ENCODE results near the gene ZEB1.
"Not testable (repeated sequence)": the region's sequence is repeated elsewhere in the genome, so short reads cannot be mapped to it uniquely, and the experiment has no call there.

ZEB1 gene

DNA sequence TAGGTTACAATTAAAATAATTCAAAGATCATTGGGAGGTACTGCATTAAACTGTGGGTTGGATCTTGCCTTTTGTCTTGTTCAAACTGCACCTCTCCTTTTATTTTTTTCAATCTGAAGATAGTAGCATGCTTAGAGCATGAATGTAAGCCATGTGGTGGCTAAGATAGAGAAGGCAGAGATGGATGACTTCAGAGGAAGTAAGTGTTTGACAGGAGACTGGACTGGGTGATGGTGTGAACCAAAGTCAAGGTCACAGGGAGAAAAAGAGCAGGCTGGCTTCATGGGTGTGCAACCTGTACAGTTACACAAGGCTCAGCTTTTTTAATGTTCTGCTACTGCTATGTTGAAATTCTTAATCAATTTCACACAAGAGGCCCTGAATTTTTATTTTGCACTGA lies 85.6 kb downstream of the ZEB1 start:
- H3F3A ChIP-seq (ENCODE audit: control insufficient read depth, insufficient read depth): no peaks in the 10 kb centered on the region
- H4K20me1 ChIP-seq (ENCODE audit: control insufficient read depth, insufficient read depth, low read depth, low read length): no peaks in the 10 kb centered on the region
- no peak overlapping the region for H3K4me3 ChIP-seq (ENCODE audit: low read length)
- H3K4me2 ChIP-seq (ENCODE audit: low read length): no peak overlapping the region
- no peaks in the 10 kb centered on the region for H3K4me1 ChIP-seq (ENCODE audit: control insufficient read depth, low read length)
- no peaks in the 10 kb centered on the region for H3K27me3 ChIP-seq (ENCODE audit: control insufficient read depth, low read length)
- TF ChIP-seq CTCF (IDR thresholded peaks at IDR 0.05; ENCODE audit: low read depth, low read length, poor library complexity, severe bottlenecking) (no peak), EZH2phosphoT487 (IDR thresholded peaks at IDR 0.05; ENCODE audit: borderline replicate concordance, low read length) (no peak)
- no peaks in the 10 kb centered on the region for H3K9me2 ChIP-seq (replicated peaks; ENCODE audit: control insufficient read depth, low read length)
- peaks cover 23% of the 10 kb centered on the region for H3K79me2 ChIP-seq (ENCODE audit: control insufficient read depth, low read length)
- no peaks in the 10 kb centered on the region for H3K9me3 ChIP-seq (ENCODE audit: control insufficient read depth, insufficient read depth, low read length)
- H3K36me3 ChIP-seq (ENCODE audit: control insufficient read depth, low read length): no peaks in the 10 kb centered on the region
- no peak overlapping the region for H3K27ac ChIP-seq (ENCODE audit: low read depth, low read length)

DNA sequence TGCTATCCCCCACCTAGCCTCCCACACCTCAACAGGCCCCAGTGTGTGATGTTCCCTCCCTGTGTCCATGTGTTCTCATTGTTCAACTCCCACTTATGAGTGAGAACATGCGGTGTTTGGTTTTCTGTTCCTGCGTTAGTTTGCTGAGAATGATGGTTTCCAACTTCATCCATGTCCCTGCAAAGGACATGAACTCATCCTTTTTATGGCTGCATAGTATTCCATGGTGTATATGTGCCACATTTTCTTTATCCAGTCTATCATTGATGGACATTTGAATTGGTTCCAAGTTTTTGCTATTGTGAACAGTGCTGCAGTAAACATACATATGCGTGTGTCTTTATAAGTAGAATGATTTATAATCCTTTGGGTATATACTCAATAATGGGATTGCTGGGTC lies 86.8 kb downstream of the ZEB1 start:
- not testable (repeated sequence) for H3K4me1 ChIP-seq (ENCODE audit: control insufficient read depth, low read length); H3K9me3 ChIP-seq (ENCODE audit: control insufficient read depth, insufficient read depth, low read length); H3K4me2 ChIP-seq (ENCODE audit: low read length); H3K27me3 ChIP-seq (ENCODE audit: control insufficient read depth, low read length); H3F3A ChIP-seq (ENCODE audit: control insufficient read depth, insufficient read depth); H3K4me3 ChIP-seq (ENCODE audit: low read length); H3K36me3 ChIP-seq (ENCODE audit: control insufficient read depth, low read length); H3K9me2 ChIP-seq (replicated peaks; ENCODE audit: control insufficient read depth, low read length); H3K27ac ChIP-seq (ENCODE audit: low read depth, low read length); H4K20me1 ChIP-seq (ENCODE audit: control insufficient read depth, insufficient read depth, low read depth, low read length)
- H3K79me2 ChIP-seq (ENCODE audit: control insufficient read depth, low read length): peaks cover 29% of the 10 kb centered on the region

GRCh38 chr10:31412397-31412796 lies 93.4 kb downstream of the ZEB1 start:
- H3K4me2 ChIP-seq (ENCODE audit: low read length); H3K4me3 ChIP-seq (ENCODE audit: low read length); H3K9me3 ChIP-seq (ENCODE audit: control insufficient read depth, insufficient read depth, low read length); H3F3A ChIP-seq (ENCODE audit: control insufficient read depth, insufficient read depth); H4K20me1 ChIP-seq (ENCODE audit: control insufficient read depth, insufficient read depth, low read depth, low read length); H3K27ac ChIP-seq (ENCODE audit: low read depth, low read length); H3K4me1 ChIP-seq (ENCODE audit: control insufficient read depth, low read length); H3K9me2 ChIP-seq (replicated peaks; ENCODE audit: control insufficient read depth, low read length); H3K27me3 ChIP-seq (ENCODE audit: control insufficient read depth, low read length); H3K36me3 ChIP-seq (ENCODE audit: control insufficient read depth, low read length): not testable (repeated sequence)
- H3K79me2 ChIP-seq (ENCODE audit: control insufficient read depth, low read length): peaks cover 52% of the 10 kb centered on the region

DNA sequence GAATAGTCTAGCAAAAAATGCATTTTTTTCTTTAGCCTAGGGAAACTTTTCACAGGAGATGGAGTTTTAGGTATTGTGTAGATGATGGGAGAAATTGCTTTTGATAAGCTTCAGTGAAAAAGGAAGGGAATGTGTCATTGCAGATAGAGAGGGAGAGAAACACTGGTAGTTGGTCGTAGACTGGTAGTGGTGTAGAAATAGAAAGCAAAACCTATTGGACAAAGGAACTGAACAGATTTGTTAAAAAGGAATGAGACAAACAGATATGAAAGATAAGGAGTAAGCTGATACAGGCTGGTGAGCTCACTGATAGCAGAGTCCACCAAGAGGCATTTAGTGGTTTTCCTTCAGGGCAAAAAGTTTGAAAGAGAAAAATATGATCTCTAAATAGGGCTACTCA lies 94.3 kb downstream of the ZEB1 start:
- Histone ChIP-seq H3K4me3 (ENCODE audit: low read length) (no peak overlapping the region), H3K27me3 (ENCODE audit: control insufficient read depth, low read length) (no peaks in the 10 kb centered on the region), H3K36me3 (ENCODE audit: control insufficient read depth, low read length) (no peaks in the 10 kb centered on the region), H3F3A (ENCODE audit: control insufficient read depth, insufficient read depth) (no peaks in the 10 kb centered on the region), H3K4me2 (ENCODE audit: low read length) (no peak overlapping the region), H3K9me2 (replicated peaks; ENCODE audit: control insufficient read depth, low read length) (no peaks in the 10 kb centered on the region), H4K20me1 (ENCODE audit: control insufficient read depth, insufficient read depth, low read depth, low read length) (no peaks in the 10 kb centered on the region), H3K4me1 (ENCODE audit: control insufficient read depth, low read length) (no peaks in the 10 kb centered on the region), H3K27ac (ENCODE audit: low read depth, low read length) (no peak overlapping the region), H3K9me3 (ENCODE audit: control insufficient read depth, insufficient read depth, low read length) (no peaks in the 10 kb centered on the region), H3K79me2 (ENCODE audit: control insufficient read depth, low read length) (peaks cover 60% of the 10 kb centered on the region)
- TF ChIP-seq CTCF (IDR thresholded peaks at IDR 0.05; ENCODE audit: low read depth, low read length, poor library complexity, severe bottlenecking) (no peak), EZH2phosphoT487 (IDR thresholded peaks at IDR 0.05; ENCODE audit: borderline replicate concordance, low read length) (no peak)

All from DOHH2 (cell line).